Heart left ventricle (tissue), 13 donors: ENCODE results near the gene REG3A.

Experiments
- CTCF ChIP-seq, 12 donors: fragments of 200-600 bp; sonication (generic) in 4 of 12; IDR thresholded peaks; one replicate each; pipeline versions ENCODE4 v1.5.0 to v1.8.0; 2018 to 2022; ENCODE audit warnings: antibody characterized with exemption in 12 of 12, mild to moderate bottlenecking in 5 of 12
- POLR2A ChIP-seq, 2 donors: fragments of 450-650 bp; IDR thresholded peaks; one replicate each; pipeline ENCODE4 v1.6.1; 2017; ENCODE audit warnings: antibody characterized with exemption in 2 of 2, mild to moderate bottlenecking in 2 of 2, moderate library complexity in 2 of 2
- donor health status: ischemic (EF 13 %, LVEDD 7.1; RV severe dilation, severe dysfunction).
- donor health status: DM: no; HTN: yes; CAD: no.
- donor health status: DM: no; HTN: no; CAD: no.
- donor health status: ischemic (EF 25% LVEDD 6.9; RV normal size, moderate dysfunction).
- donor health status: ischemic (EF 25% LVEDD 5.7; RV mildly dilated, moderate dysfunction).
- donor health status: ischemic (EF 35%, LVEDD 5.7; RV mildly dilated, moderate dysfunction).
- donor health status: nonischemic (EF 11% LVEDD 7.7; RV severe dilation, severe dysfunction).
- donor health status: DM: yes; HTN: yes; CAD: no.
- donor health status: PGD.
- donor health status: ischemic (EF 29% LVEDD 5.4; RV normal size, mild dysfunction).
- donor health status: nonischemic (EF 23%, LVEDD 6.1; RV moderate dilation, normal function).

GRCh38 chr2:79180092-79180491, 20.5 kb upstream of the REG3A start:
- no peak for TF ChIP-seq CTCF (IDR thresholded peaks at IDR 0.05)
- TF ChIP-seq POLR2A (IDR thresholded peaks at IDR 0.05), result no peak
